ENCODE data around the gene AIFM1. TPM values are rescaled to one million over a fixed set of nuclear protein-coding genes. Genes with fewer than 3 reads are reported as not detected.
A peak's percentile ranks its signal among the peaks of the same experiment; 100 is the strongest.

Gene AIFM1
- total and polyA plus RNA-seq, 7 donors: 48.6 to 61.6 (median 57.3) TPM

DNA sequence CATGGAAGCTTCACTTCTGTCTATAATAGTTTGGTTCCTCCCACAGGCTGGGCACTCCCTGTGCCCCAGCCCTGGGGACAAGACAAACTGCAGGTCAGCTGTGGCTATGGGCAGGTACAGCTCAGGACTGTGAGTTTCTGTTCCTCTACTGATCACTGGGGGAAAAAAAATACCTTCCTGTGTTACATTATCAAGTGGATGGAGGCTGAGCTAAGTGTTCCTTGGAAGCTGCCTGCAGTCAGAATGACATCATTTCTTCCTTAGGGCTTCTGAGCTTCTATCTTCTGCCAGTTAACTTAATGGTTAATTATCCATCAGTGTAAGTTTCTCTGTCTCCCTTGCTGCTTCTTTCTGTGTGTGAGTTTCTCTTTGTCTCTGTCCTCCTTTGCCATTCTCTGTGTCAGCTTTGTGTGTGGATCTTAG lies 10.7 kb upstream of the AIFM1 start:
- no peak for DNase-seq
- Histone ChIP-seq H3K4me1 (no peaks in the 10 kb centered on the region), H3K27me3 (ENCODE audit: insufficient read depth in 3 of 3, low read length in 2 of 3) (peaks cover 0 to 4% (median 0%) of the 10 kb centered on the region in 3 donors), H3K27ac (no peak overlapping the region), H3K36me3 (ENCODE audit: insufficient read depth in 1 of 2, low read depth in 1 of 2) (no peaks in the 10 kb centered on the region), H3K9me3 (no peaks in the 10 kb centered on the region), H3K4me3 (no peak overlapping the region)
- intact Hi-C loops (cut with DNase I): no loop called here
- no peak for ATAC-seq
- TF ChIP-seq, protein P1, sequence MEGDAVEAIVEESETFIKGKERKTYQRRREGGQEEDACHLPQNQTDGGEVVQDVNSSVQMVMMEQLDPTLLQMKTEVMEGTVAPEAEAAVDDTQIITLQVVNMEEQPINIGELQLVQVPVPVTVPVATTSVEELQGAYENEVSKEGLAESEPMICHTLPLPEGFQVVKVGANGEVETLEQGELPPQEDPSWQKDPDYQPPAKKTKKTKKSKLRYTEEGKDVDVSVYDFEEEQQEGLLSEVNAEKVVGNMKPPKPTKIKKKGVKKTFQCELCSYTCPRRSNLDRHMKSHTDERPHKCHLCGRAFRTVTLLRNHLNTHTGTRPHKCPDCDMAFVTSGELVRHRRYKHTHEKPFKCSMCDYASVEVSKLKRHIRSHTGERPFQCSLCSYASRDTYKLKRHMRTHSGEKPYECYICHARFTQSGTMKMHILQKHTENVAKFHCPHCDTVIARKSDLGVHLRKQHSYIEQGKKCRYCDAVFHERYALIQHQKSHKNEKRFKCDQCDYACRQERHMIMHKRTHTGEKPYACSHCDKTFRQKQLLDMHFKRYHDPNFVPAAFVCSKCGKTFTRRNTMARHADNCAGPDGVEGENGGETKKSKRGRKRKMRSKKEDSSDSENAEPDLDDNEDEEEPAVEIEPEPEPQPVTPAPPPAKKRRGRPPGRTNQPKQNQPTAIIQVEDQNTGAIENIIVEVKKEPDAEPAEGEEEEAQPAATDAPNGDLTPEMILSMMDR (IDR thresholded peaks at IDR 0.05): no peak

DNA sequence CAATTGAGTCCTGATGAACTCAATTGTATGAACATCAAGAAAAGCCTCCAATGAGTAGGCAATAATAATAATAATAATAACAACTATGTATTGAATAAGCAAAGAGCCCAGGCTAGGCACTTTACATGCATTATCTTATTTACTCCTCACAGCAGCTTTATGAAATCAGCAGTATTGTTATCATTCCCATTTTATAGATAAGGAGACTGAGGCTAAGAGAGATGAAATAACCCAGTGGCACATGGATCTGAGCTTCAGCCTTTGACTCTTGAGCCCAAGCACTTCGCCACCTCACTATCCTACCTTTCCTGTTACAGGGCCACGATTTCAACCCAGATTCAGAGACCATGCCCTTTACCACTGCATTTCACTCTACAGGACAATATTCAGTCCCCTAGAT lies 9.3 kb upstream of the AIFM1 start:
- ATAC-seq: no peak
- Histone ChIP-seq H3K4me3 (no peak overlapping the region), H3K36me3 (ENCODE audit: insufficient read depth in 1 of 2, low read depth in 1 of 2) (no peaks in the 10 kb centered on the region), H3K27me3 (ENCODE audit: insufficient read depth in 3 of 3, low read length in 2 of 3) (peaks cover 0 to 4% (median 0%) of the 10 kb centered on the region in 3 donors), H3K27ac (no peak overlapping the region), H3K4me1 (no peaks in the 10 kb centered on the region), H3K9me3 (no peaks in the 10 kb centered on the region)
- 72 to 94% (median 91%) methylated on average over 2 of the region's 2 CpGs for WGBS, 3 donors
- intact Hi-C loops (cut with DNase I): loop anchor here in 1 of 2 donors (5.0 kb wide), 1 partner anchor 78 kb away; no protein-coding TSS in a partner anchor
- DNase-seq: no peak
- TF ChIP-seq, protein P1 (IDR thresholded peaks at IDR 0.05): no peak

DNA sequence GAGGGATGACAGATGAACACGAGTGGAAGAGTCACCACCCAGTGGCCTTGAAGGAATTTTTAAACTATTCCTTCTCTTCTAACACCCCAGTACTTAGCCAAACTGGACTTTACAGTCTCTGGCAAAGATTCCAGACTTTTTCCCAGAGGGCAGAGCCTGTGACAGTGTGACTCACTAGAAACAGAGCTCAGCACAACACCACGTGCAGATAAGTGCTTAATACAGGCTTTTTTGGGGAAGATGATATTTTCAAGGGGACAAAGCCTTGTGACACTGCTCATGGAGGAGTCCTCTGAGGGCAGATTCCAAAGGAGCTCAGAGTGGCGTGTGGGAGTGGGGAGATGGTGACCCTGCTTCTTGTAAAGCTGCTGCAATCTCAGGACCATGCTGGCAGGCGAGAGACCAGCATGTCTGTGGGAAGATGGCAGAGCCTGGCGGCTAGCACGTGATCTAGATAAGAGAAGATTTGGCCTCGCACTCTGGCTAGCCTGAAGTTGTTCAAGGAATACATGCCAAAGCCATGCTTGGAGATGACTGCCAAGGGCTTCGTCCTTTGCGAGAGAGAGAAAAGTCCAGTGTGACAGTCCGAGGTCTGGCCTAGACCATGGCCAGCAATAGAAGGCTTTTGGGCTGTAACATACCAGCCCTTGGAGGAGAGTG lies 8.5 kb upstream of the AIFM1 start:
- ATAC-seq (peak in 3 of 4 donors; percentile 26 to 53 (median 48)), DNase-seq (peak in 1 of 2 donors; percentile 25)
- Histone ChIP-seq H3K36me3 (ENCODE audit: insufficient read depth in 1 of 2, low read depth in 1 of 2) (no peaks in the 10 kb centered on the region), H3K27me3 (ENCODE audit: insufficient read depth in 3 of 3, low read length in 2 of 3) (peaks cover 0 to 4% (median 0%) of the 10 kb centered on the region in 3 donors), H3K9me3 (no peaks in the 10 kb centered on the region), H3K4me3 (no peak overlapping the region), H3K27ac (no peak overlapping the region), H3K4me1 (no peaks in the 10 kb centered on the region)
- 31 to 45% (median 43%) methylated on average over 10 of the region's 10 CpGs for WGBS, 3 donors
- TF ChIP-seq, protein P1 (IDR thresholded peaks at IDR 0.05): no peak
- intact Hi-C loops (cut with DNase I): loop anchor here in 1 of 2 donors (5.0 kb wide), 1 partner anchor 77 kb away; no protein-coding TSS in a partner anchor

DNA sequence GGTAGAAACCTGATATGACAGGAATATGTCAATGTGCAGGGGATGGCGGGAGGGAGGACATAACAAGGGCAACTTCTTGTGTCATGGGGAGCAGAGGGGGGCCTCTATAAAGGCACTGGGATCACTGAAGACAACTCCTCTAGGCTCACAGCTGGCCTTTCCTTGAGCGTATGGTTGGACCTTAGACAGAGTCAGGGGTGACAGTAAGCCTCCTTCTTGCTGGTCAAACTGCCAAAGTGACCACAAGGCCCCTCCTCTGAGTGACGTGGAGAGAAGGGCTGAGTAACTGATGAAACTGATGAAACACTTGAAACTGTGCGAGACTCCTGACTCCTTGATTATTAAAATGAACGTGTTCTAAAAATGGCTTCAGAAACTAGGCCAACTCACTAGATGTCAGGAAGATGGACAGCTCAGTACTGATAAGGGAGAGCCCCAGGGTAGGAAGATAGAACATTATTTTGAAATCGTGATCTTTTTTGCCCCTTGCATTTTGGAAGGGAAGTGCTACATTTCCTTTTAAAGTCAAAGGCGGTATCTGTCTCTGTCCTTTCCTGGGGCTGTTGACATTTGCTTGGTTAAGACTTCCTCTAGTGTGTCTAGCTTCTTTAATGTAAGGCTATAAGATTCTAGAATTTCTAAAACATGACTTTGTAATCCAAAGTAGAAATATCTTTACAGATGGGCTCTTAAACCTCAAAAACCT lies 7.7 kb upstream of the AIFM1 start:
- DNase-seq (peak in 1 of 2 donors; percentile 44), ATAC-seq (peak in 2 of 4 donors; percentile 29 to 61)
- Histone ChIP-seq H3K4me1 (no peaks in the 10 kb centered on the region), H3K27ac (no peak overlapping the region), H3K36me3 (ENCODE audit: insufficient read depth in 1 of 2, low read depth in 1 of 2) (no peaks in the 10 kb centered on the region), H3K9me3 (no peaks in the 10 kb centered on the region), H3K27me3 (ENCODE audit: insufficient read depth in 3 of 3, low read length in 2 of 3) (peaks cover 0 to 4% (median 0%) of the 10 kb centered on the region in 3 donors), H3K4me3 (no peak overlapping the region)
- intact Hi-C loops (cut with DNase I): loop anchor here in 1 of 2 donors (5.0 kb wide), 1 partner anchor 76 kb away; no protein-coding TSS in a partner anchor
- 53 to 64% (median 54%) methylated on average over 7 of the region's 7 CpGs for WGBS, 3 donors
- TF ChIP-seq, protein P1 (IDR thresholded peaks at IDR 0.05): no peak
